ENCODE results near the gene TNFRSF14.

TNFRSF14 gene

DNA sequence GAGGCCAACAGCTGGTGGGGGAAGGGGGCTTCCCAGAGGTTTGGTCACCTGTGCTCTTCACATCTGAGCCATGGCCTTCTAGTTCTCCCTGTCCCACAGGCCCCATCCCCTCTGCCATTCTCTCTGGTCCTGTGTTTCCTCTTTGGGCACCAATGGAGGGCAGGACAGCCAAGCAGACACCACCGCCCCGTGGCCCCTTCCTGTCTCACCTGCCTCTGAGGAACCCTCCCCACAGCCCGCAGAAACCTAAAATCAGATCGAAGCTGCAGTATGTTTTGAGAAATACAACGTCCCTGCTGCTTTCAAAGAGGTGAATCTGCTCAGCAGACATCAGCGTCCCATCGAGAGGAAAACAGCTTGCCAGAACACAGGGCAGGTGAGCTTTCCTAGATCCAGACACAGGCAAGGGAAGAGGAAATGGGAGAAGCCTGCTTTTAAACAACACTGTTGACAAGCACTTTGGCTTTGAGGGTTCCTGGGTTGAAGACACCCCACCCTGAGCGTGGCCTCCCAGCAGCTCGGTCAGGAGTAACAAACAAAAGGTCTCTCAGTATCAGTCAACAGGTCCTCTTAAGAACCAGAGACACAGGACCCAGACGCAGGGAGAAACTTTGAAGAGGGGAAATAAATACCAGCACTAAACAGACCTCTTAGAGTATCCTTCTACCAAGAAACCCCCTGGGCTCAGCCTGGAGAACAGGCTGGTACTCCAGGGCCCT, 32.1 kb upstream of the TNFRSF14 start:
- peak; percentile 41 for DNase-seq

- DNase-seq: no peak
Observed at GRCh38 chr1:2525572-2525919, 30.6 kb upstream of the TNFRSF14 start.

- DNase-seq: peak; percentile 82
Observed at GRCh38 chr1:2525920-2526823, 30.0 kb upstream of the TNFRSF14 start, which contains the start of gene PANK4. Gene PANK4, minus strand, starts transcription at chr1:2526596. Its CDS starts 9 bp downstream, at chr1:2526587.

DNA sequence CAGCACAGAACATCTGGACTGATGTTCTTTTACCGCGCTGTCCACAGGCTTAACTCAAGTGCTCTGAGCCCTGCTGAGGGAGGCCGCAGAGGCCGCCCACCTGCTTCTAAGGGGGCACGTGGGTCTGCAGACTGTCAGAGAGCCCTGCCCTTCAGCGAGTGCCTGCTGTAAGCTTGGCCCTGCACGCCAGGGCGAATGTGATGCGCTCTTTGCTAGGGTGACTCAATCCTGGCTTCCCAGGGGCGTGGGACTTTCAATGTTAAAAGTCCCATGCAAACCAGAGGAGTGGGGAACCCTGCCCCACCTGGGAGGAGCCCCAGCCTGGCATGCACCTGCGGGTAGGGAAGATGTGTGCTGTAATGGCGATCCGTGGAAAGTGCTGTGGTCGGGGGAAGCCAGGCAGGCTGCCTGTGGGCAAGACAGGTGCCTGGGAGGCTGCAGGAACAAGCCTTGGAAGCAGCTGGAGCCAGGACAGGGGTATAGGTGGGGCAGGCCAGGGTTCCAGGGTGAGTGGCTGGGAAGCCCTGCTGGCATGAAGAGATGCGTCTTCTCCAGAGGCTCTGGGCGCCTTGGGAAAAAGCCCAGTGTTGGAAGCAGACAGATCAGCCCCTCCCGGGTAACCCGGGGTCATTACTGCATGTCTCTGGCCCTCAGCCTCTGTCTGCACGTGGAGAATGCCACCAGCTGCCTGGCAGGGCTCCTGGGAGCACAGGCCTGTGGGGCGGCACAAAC, 29.2 kb upstream of the TNFRSF14 start:
- DNase-seq: peak; percentile 25

- DNase-seq: no peak
Observed at GRCh38 chr1:2527556-2527860, 28.7 kb upstream of the TNFRSF14 start.

GRCh38 chr1:2528016-2528415, 28.2 kb upstream of the TNFRSF14 start:
- no peak for DNase-seq

DNA sequence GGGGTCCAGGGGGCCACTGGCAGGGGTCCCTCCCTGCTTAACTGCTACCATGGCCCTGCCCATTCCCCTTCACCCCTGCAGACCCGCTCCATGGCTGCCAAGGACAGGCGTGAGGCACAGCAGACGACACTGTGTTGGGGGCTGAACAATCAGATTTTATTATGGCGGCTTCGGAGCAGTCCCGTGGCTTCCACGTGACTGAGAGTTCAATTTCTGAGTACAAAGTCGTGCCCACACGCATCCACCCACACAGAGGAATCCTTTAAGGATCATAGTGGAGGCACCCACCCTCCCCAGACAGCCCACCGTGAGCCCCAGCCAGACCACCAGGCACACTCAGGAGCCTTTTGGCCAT, 27.6 kb upstream of the TNFRSF14 start:
- no peak for DNase-seq

GRCh38 chr1:2528966-2529783, 27.0 kb upstream of the TNFRSF14 start:
- peak; percentile 34 for DNase-seq

DNA sequence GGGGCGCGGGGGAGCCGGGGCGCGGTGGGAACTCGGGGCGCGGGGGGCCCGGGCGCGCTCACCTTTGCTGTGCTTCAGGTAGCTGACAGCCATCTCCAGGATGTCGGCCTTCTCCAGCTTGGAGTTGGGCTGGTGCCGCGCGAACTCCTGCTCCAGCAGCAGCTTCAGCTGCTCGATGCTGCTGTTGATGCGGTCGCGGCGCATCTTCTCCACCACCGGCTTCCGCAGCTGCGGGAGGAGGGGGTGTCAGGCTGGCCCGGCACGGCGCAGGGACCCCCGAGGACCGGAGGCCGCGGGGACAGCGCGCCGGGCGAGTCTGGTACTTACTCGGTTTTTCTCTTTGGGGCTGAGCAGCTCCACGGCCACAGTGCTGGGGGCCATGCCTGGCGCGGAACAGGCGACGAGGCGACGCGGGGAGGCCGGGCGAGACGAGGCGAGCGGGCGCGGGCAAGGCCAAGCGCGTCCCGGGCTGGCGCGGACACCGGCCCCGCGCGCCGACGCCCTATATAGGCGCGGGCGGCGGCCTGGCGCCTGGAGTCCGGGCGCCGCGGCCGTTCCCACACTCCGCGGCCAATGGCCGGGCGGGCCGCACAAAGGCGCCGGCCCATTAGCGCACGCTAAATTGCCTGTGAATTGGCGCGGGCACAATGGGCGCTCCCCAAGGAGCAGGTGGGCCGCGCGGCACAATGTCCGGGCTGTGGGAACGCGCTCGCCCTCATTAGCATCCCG, 26.2 kb upstream of the TNFRSF14 start, which contains the start of gene HES5:
Gene HES5, minus strand, starts transcription at position 480 of the 729 bp plus-strand sequence. Its CDS starts 99 bp downstream, at position 381.
- no peak for DNase-seq

DNA sequence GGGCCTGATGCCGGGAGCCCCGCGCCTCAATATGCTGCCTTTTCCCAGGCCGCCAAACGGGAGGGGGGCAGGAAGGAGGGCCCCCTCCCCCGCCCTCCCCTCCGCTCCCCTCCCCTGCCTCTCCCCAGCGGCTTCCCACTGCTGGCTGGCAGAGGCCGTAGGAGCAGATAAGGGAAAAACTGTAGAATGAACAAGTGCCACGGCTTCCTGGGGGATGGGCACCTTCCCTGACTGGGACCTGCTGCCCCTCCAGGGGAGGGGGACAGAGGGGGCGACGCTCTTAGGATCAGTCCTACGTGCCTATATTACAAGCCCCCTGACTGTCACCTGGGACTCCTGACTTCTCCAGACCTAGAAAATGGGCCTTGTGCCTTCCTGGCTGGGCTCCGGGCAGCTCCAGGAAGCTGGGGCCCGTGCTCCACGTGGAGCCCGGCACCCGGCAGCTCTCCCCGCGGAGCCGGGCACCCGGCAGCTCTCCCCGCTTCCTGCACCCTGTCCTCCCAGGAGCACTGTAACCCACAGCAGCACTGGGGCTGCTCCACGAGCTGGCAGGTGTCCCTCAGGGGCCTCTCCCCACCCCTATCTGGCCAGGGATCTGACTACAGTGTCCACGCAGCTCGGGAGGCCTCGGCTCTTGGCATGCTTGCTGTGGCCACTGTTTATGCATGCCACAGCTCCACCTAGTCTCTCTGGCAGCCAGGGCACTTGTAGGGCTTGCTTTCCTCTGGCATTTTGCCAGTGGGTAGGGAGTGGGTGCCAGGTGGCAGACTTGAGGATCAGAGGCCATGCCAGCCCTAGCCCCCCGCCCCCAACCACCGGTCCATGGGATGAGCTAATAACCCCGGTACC, 25.4 kb upstream of the TNFRSF14 start:
- DNase-seq: no peak

DNA sequence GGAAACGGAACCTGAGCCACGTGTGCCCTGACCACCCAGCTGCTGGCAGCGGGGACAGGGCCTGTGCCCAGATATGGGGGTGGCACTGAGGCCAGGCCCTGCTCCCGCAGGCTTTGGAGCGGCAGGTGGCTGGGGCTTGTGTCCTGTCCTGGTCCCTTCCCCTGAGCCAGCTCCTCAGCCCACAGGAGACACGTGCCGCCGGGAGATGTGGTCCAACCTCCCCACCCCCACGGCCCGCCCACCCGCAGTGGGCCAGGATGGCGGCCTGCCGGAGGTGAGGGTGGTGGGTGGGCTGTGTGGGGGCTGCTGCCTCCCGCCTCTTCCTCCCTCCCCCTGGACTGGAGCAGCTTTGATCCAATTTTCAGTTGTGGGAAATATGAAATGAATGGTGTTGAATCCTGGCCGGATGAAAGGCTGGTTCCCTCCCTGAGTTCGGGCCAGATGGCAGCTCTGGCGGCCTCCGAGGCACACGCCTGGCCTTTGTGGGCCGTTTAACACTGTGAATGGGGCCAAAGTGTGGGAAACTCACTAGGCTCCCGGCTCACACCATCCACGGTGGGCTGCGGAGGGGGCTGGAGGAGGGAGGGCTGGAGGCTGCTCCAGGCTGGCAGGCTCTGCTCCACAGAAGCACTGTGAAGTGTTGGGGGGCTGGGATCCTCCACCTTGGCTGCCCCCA, 23.5 kb upstream of the TNFRSF14 start:
- no peak for DNase-seq

DNA sequence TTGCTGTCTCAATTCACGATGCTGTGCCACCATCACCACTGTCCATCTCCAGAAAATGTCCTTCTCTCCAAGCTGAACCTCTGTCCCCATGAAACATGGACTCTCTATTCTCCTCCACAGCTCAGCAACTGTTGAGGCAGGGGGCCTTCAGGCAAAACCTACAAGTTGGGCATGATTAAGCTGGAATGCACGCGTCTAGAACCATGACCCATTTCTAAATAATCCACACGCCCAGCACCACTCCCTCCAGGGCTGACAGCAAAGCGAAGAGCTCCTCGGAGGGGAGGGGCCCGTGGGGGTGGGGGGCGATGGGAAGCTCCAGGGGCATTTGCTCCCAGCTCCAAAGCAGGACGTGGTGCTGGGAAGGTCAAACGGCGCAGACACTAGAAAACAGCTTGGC, 22.8 kb upstream of the TNFRSF14 start:
- DNase-seq: no peak

DNA sequence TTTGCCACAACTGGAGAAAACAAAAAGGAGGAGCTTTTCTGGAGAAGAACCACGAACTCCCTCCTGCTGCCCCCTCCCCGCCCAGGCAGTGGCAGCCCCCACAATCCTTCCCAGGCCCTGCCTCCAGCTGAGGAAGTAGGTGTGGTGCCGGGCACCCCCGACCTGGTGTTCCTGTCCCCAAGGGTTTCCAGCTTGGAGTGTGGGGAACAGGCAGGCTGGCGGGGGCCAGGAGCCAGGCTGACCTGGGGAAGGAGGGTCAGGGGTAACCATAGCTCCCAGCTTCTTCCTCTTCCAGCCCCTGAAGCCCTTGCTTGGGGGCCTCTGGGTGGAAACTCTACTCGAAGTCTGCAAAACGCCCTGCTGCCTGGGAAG, 21.9 kb upstream of the TNFRSF14 start:
- no peak for DNase-seq

DNA sequence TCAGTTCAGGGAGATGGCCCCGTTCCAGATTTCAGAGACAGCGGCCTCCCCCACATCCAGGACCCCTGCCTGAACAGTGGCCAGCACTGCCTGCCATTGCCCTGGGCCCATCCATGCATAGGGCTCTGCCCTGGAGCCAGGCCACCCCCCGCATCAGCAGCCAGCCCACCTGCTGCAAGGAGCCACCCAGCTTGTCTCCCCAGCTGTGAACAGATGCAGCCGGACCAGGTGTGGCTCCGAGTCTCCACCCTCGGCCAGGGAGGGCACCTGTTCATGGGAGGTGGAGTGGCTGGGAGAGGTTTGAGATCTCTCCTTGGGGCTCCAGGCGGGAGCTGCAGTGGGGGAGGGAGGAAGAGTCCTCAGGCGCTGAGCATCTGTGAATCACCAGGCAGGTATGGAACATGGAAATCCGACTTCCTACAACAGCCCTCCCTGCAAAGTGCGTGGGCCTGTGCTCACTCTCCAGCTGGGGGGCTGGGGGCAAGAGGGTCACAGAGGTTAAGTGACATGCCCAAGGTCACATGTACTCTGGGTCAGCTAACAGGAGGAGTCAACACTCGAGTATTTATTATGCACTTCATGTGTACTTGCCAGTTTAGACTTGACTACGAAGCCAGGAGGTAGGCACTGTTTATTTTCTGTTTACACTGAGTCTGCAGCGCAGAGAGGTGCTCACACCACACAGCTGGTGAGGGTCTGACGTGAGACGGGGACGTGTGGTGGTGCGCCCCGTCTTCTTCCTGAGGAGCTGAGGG, 21.3 kb upstream of the TNFRSF14 start:
- DNase-seq: no peak

DNA sequence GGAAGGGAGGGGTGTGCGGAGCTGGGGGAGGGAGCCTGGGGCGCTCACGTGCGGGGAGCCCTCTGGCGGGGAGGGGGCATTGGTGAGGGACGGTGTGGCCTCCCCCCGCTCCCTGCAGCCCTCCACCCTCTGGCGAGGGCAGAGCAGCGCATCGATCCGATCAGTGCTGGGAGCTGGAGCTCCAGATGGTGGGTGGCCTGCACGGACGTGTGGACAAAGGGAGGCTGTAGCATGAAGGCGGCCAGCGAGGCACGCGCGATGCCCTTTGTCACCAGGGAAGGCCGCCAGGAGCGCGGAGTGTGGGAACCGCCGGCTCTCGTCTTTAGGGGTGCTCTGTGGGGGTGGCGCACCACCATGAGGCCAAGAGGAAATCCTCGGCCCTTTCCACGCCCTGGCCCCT, 20.7 kb upstream of the TNFRSF14 start:
- DNase-seq: no peak

DNA sequence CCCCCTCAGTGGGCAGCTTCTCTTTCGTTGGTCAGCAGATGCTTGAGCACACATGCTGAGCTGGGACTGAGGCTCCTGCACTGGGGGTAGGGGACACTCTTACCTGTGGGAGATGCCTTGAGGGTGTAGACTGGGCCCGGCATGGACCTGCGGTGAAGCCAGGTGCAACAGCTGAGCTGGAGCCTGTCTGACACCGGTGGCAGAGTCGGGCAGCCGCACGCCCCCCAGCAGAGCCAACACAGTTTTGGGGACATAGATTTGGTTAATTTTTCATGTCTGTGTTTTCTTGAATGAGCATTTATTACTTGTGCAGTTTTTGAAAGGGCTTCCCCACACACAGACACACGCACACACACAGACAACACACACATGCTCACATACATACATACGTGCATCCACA, 20.2 kb upstream of the TNFRSF14 start:
- DNase-seq: no peak

DNA sequence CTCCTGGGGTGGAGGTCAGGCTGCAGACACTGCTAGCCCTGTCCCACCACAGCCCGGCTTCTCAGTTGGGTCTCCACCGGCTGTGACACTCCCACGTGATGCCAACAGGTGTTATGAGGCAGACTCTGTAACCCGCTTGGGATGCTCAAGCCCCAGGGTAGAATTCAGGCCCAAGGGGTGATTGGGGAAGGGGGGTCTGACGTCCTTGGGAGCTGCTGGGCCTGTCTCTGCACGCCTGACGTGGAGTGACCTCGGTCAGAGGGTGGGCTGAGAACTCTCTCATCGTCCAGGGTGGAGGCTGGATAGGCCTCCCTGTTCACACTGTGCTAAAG, 18.4 kb upstream of the TNFRSF14 start:
- no peak for DNase-seq

DNA sequence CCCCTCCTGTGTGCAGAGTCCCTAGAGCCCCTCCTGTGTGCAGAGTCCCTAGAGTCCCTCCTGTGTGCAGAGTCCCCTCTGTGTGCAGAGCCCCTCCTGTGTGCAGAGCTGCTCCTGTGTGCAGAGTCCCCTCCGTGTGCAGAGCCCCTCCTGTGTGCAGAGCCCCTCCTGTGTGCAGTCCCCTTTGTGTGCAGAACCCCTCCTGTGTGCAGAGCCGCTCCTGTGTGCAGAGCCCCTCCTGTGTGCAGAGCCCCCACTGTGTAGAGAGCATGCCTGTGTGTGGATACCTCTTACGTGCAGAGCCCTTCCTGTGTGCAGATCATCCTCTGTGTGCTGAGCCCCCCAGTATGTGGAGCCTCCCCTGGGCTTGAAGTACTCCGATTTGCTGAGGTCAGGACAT, 17.8 kb upstream of the TNFRSF14 start:
- DNase-seq: no peak

- no peak for DNase-seq
Observed at GRCh38 chr1:2538872-2539271, 17.3 kb upstream of the TNFRSF14 start.

Measured in T-helper 9 cell (primary cell).